Measurements from ENCODE around the gene PIBF1.

- TF ChIP-seq E2F1 (CRISPR knock-in tag; IDR thresholded peaks at IDR 0.05) (no peak), CTCF (IDR thresholded peaks at IDR 0.05) (no peak), SMAD3 (CRISPR knock-in tag; IDR thresholded peaks at IDR 0.05; ENCODE audit: borderline replicate concordance) (no peak), ATF2 (CRISPR knock-in tag; IDR thresholded peaks at IDR 0.05; ENCODE audit: borderline replicate concordance, low read depth) (no peak), NFYB (CRISPR knock-in tag; conservative IDR thresholded peaks at IDR 0.05; ENCODE audit: low read depth) (no peak), E2F4 (CRISPR knock-in tag; IDR thresholded peaks at IDR 0.05; ENCODE audit: borderline replicate concordance, low read depth) (no peak), MAX (CRISPR knock-in tag; IDR thresholded peaks at IDR 0.05) (no peak), TEAD1 (CRISPR knock-in tag; IDR thresholded peaks at IDR 0.05) (no peak), FOXK1 (CRISPR knock-in tag; IDR thresholded peaks at IDR 0.05) (no peak), ARID4B (CRISPR knock-in tag; IDR thresholded peaks at IDR 0.05; ENCODE audit: borderline replicate concordance) (no peak), ZNF423 (CRISPR knock-in tag; IDR thresholded peaks at IDR 0.05) (no peak), CREB1 (CRISPR knock-in tag; IDR thresholded peaks at IDR 0.05) (no peak), TEAD4 (CRISPR knock-in tag; IDR thresholded peaks at IDR 0.05) (no peak)
Measured at GRCh38 chr13:73018336-73018735, 236.4 kb downstream of the PIBF1 start.

Data from WTC11 (cell line).